KMS-11 (cell line): ENCODE data around the gene ZNF471.

Experiments used
- H2AFZ ChIP-seq: fragments of 200-600 bp; sonication (generic); 2 replicates; pipeline ENCODE4 v1.6.1; 2016; ENCODE audit warnings: antibody characterized with exemption, mixed run types, low read depth
- H3K27ac ChIP-seq: fragments of 200-600 bp; sonication (generic); 2 replicates; pipeline ENCODE4 v1.6.1; 2016; ENCODE audit warnings: mild to moderate bottlenecking, mixed run types
- H3K27me3 ChIP-seq: fragments of 200-600 bp; sonication (generic); 2 replicates; pipeline ENCODE4 v1.6.1; 2017; ENCODE audit warnings: mild to moderate bottlenecking, low read depth, mixed run types, moderate library complexity; ENCODE audit not compliant: insufficient read depth
- H3K36me3 ChIP-seq: fragments of 200-600 bp; sonication (generic); 2 replicates; pipeline ENCODE4 v1.6.1; 2017; ENCODE audit warnings: mild to moderate bottlenecking, mixed run types; ENCODE audit not compliant: insufficient read depth
- H3K4me1 ChIP-seq: fragments of 200-600 bp; sonication (generic); 2 replicates; pipeline ENCODE4 v1.6.1; 2016; ENCODE audit warnings: mild to moderate bottlenecking, low read depth, mixed run types; ENCODE audit not compliant: poor library complexity, severe bottlenecking
- H3K4me2 ChIP-seq: fragments of 200-600 bp; sonication (generic); 2 replicates; pipeline ENCODE4 v1.7.0; 2016; ENCODE audit warnings: mild to moderate bottlenecking, mixed run types
- H3K4me3 ChIP-seq: fragments of 200-600 bp; sonication (generic); IDR thresholded peaks from 2 replicates; pipeline ENCODE4 v1.6.1; 2017; ENCODE audit warnings: low read depth, low read length, mixed read lengths; ENCODE audit not compliant: insufficient read depth
- H3K79me2 ChIP-seq: fragments of 200-600 bp; sonication (generic); 2 replicates; pipeline ENCODE4 v1.6.1; 2016; ENCODE audit warnings: low read depth, mixed run types; ENCODE audit not compliant: insufficient read depth
- H3K9ac ChIP-seq: fragments of 200-600 bp; sonication (generic); 2 replicates; pipeline ENCODE4 v1.6.1; 2016; ENCODE audit warnings: mild to moderate bottlenecking, mixed run types
- H4K20me1 ChIP-seq: fragments of 200-600 bp; sonication (generic); 2 replicates; pipeline ENCODE4 v1.6.1; 2016; ENCODE audit warnings: mild to moderate bottlenecking, mixed run types; ENCODE audit not compliant: insufficient read depth
- CTCF ChIP-seq: fragments of 200-600 bp; sonication (generic); conservative IDR thresholded peaks from 2 replicates; pipeline ENCODE4 v1.6.1; 2017; ENCODE audit warnings: low read depth, mild to moderate bottlenecking, antibody characterized with exemption, low read length, moderate library complexity, mixed read lengths

ZNF471 gene

GRCh38 chr19:56507446-56508289 is at the start of gene ZNF471:
Gene ZNF471, plus strand, starts transcription at chr19:56507855. Its CDS starts 3,717 bp downstream, at chr19:56511572.
- Histone ChIP-seq H3K36me3 (no peaks in the 10 kb centered on the region), H3K9ac (peak within 1 kb of the TSS; percentile 61; the same call in 1 of the 2 replicates), H3K79me2 (no peaks in the 10 kb centered on the region), H2AFZ (peak within 1 kb of the TSS; percentile 90), H3K27ac (peak within 1 kb of the TSS; percentile 71), H4K20me1 (no peaks in the 10 kb centered on the region), H3K4me3 (no peak within 1 kb of the TSS), H3K4me1 (no peaks in the 10 kb centered on the region), H3K4me2 (peak within 1 kb of the TSS; percentile 40; the same call in 1 of the 2 replicates), H3K27me3 (no peaks in the 10 kb centered on the region)
- no peak for TF ChIP-seq CTCF

GRCh38 chr19:56474308-56474707 is 33.3 kb upstream of the ZNF471 start:
- H3K4me2 ChIP-seq = no peak overlapping the region
- H3K9ac ChIP-seq = no peak overlapping the region
- H4K20me1 ChIP-seq = no peaks in the 10 kb centered on the region
- no peak overlapping the region for H2AFZ ChIP-seq
- no peak overlapping the region for H3K27ac ChIP-seq
- no peaks in the 10 kb centered on the region for H3K36me3 ChIP-seq
- H3K79me2 ChIP-seq = no peaks in the 10 kb centered on the region
- H3K4me3 ChIP-seq = no peak overlapping the region
- no peaks in the 10 kb centered on the region for H3K4me1 ChIP-seq
- TF ChIP-seq CTCF = no peak
- no peaks in the 10 kb centered on the region; the same call in 1 of the 2 replicates for H3K27me3 ChIP-seq

GRCh38 chr19:56476093-56476492 is 31.6 kb upstream of the ZNF471 start:
- no peaks in the 10 kb centered on the region for H3K4me1 ChIP-seq
- H3K27ac ChIP-seq = no peak overlapping the region
- H2AFZ ChIP-seq = no peak overlapping the region
- no peak overlapping the region for H3K4me2 ChIP-seq
- H3K27me3 ChIP-seq = no peaks in the 10 kb centered on the region; the same call in 1 of the 2 replicates
- H3K79me2 ChIP-seq = no peaks in the 10 kb centered on the region
- no peak overlapping the region for H3K4me3 ChIP-seq
- no peaks in the 10 kb centered on the region for H3K36me3 ChIP-seq
- TF ChIP-seq CTCF = no peak
- no peak overlapping the region for H3K9ac ChIP-seq
- H4K20me1 ChIP-seq = no peaks in the 10 kb centered on the region

- no peaks in the 10 kb centered on the region for H3K79me2 ChIP-seq
These were observed 30.8 kb upstream of the ZNF471 start, which contains the start of gene ZNF667 for GRCh38 chr19:56476651-56477428. Gene ZNF667, minus strand, starts transcription at chr19:56477345. Its CDS starts 14,975 bp downstream, at chr19:56462370.

More at GRCh38 chr19:56476651-56477428, 30.8 kb upstream of the ZNF471 start, which contains the start of gene ZNF667:
- no peak for TF ChIP-seq CTCF
- H3K4me3 ChIP-seq = no peak within 1 kb of the TSS
- peak within 1 kb of the TSS; percentile 31; the same call in 1 of the 2 replicates for H3K27ac ChIP-seq
- H3K4me2 ChIP-seq = peak within 1 kb of the TSS; percentile 16; the same call in 1 of the 2 replicates
- no peaks in the 10 kb centered on the region; the same call in 1 of the 2 replicates for H3K27me3 ChIP-seq
- no peaks in the 10 kb centered on the region for H3K4me1 ChIP-seq
- peak within 1 kb of the TSS; percentile 44; the same call in 1 of the 2 replicates for H3K9ac ChIP-seq
- H2AFZ ChIP-seq = peak within 1 kb of the TSS; percentile 83
- no peaks in the 10 kb centered on the region for H3K36me3 ChIP-seq
- no peaks in the 10 kb centered on the region for H4K20me1 ChIP-seq
